HepG2 (cell line): ENCODE data around the gene ALKBH2. TPM values are rescaled to one million over a fixed set of nuclear protein-coding genes. Genes with fewer than 3 reads are reported as not detected.

Experiments
- ATAD3A ChIP-seq: sonication (generic); formaldehyde crosslinking; IDR thresholded peaks from 2 replicates; pipeline ENCODE4 v1.4.0; 2020; ENCODE audit warnings: missing genetic modification reagents
- ESRRA ChIP-seq: sonication (generic); formaldehyde crosslinking; IDR thresholded peaks from 2 replicates; pipeline ENCODE4 v1.5.1; 2020; ENCODE audit warnings: mild to moderate bottlenecking, low read depth, missing genetic modification reagents
- NAIF1 ChIP-seq: sonication (generic); formaldehyde crosslinking; IDR thresholded peaks from 2 replicates; pipeline ENCODE4 v1.5.0; 2020; ENCODE audit warnings: mild to moderate bottlenecking, missing genetic modification reagents, borderline replicate concordance
- RAD51 ChIP-seq: fragments of 450-650 bp; IDR thresholded peaks from 2 replicates; pipeline ENCODE4 v1.6.1; 2016; ENCODE audit warnings: borderline replicate concordance
- TAF15 ChIP-seq: fragments of 200-400 bp; formaldehyde crosslinking; IDR thresholded peaks from one replicate; pipeline ENCODE4 v1.6.1; 2018; ENCODE audit warnings: mild to moderate bottlenecking, low read depth, low read length; ENCODE audit not compliant: poor library complexity, severe bottlenecking
- ZBTB4 ChIP-seq: sonication (generic); formaldehyde crosslinking; IDR thresholded peaks from 2 replicates; pipeline ENCODE4 v1.4.0; 2020; ENCODE audit warnings: missing genetic modification reagents, mild to moderate bottlenecking, borderline replicate concordance
- ZNF646 ChIP-seq: sonication (generic); formaldehyde crosslinking; IDR thresholded peaks from 2 replicates; pipeline ENCODE4 v1.9.0; 2021; ENCODE audit warnings: mild to moderate bottlenecking, missing genetic modification reagents
- polyA plus RNA-seq, 8 experiments: library from polyadenylated mRNA; depleted of rRNA in 3 of 8; stranded (reverse) in 7 of 8; unstranded in 1 of 8; fragments of >200 nt; fragmentation: Illumina TruSeq in 4 of 8; extraction: Trizol in 4 of 8; gene quantifications; 2 replicates each; pipeline versions ENCODE4 v1.2.1 to v1.2.3, GENCODE V29; 2011 to 2016; ENCODE audit warnings: low read depth in 4 of 8, missing spikeins in 1 of 8, mixed read lengths in 1 of 8; ENCODE audit not compliant: insufficient read depth in 1 of 8
- total RNA-seq, 5 experiments: library from RNA; depleted of rRNA; stranded (reverse); fragments of >200 nt; fragmentation: Illumina TruSeq; extraction: Trizol; gene quantifications; 2 replicates each; pipeline ENCODE4 v1.2.3, GENCODE V29; 2016; ENCODE audit warnings: low read depth in 1 of 5

ALKBH2 gene
- total and polyA plus RNA-seq, 2 of the 13 experiments (the other 11 are each of a cell fraction or from before 2014, with no cell fraction given), result 21.0 to 40.5 TPM

GRCh38 chr12:109088818-109089217 lies 4.5 kb downstream of the ALKBH2 start (continued):
- no peak for TF ChIP-seq ZNF646 (CRISPR knock-in tag)
- no peak for TF ChIP-seq NAIF1 (CRISPR knock-in tag)
- TF ChIP-seq ATAD3A, result no peak
- TF ChIP-seq TAF15, result no peak
- no peak for TF ChIP-seq ESRRA (CRISPR knock-in tag)
- TF ChIP-seq RAD51, result no peak
- TF ChIP-seq ZBTB4 (CRISPR knock-in tag), result no peak
